ENCODE measurements around the gene OR4D11.

GRCh38 chr11:59544869-59545178 lies 41.4 kb downstream of the OR4D11 start:
- TF ChIP-seq EZH2 (IDR thresholded peaks at IDR 0.05; ENCODE audit: insufficient read depth, low read length) (no peak), CTCF (IDR thresholded peaks at IDR 0.05; ENCODE audit: insufficient read depth, low read depth, low read length) (no peak)
